RWPE2 (cell line): ENCODE measurements around the gene TUBAL3.

ENCODE experiments used
- ATAC-seq: fragments of 200-7000 bp; cut with Tn5 transposase; 3 replicates; pipeline ENCODE4 v1.9.1; 2021; ENCODE audit warnings: low read depth
- DNase-seq: peaks from one replicate; pipeline ENCODE4 v3.0.0-alpha.2; 2020; ENCODE audit warnings: low spot score
- H3K27ac ChIP-seq: fragments of 450-650 bp; 2 replicates; pipeline ENCODE4 v1.5.1; 2017; ENCODE audit warnings: mild to moderate bottlenecking; ENCODE audit not compliant: poor library complexity, severe bottlenecking
- H3K27me3 ChIP-seq: fragments of 250-450 bp; sonication (Bioruptor Pico); 2 replicates; pipeline ENCODE4 v1.5.1; 2021; ENCODE audit warnings: mild to moderate bottlenecking, moderate library complexity; ENCODE audit not compliant: insufficient read depth, poor library complexity, severe bottlenecking
- H3K36me3 ChIP-seq: fragments of 250-450 bp; sonication (Bioruptor Pico); 2 replicates; pipeline ENCODE4 v1.5.1; 2020; ENCODE audit warnings: low read depth, mild to moderate bottlenecking, moderate library complexity
- H3K4me1 ChIP-seq: fragments of 250-450 bp; sonication (Bioruptor Pico); 2 replicates; pipeline ENCODE4 v1.5.1; 2021; ENCODE audit warnings: mild to moderate bottlenecking, moderate library complexity; ENCODE audit not compliant: insufficient read depth, poor library complexity, severe bottlenecking
- H3K4me3 ChIP-seq: fragments of 250-450 bp; sonication (Bioruptor Pico); 2 replicates; pipeline ENCODE4 v1.5.1; 2021; ENCODE audit warnings: mild to moderate bottlenecking, moderate library complexity; ENCODE audit not compliant: severe bottlenecking
- H3K9me3 ChIP-seq: fragments of 250-450 bp; sonication (Bioruptor Pico); 2 replicates; pipeline ENCODE4 v1.5.1; 2021; ENCODE audit warnings: mild to moderate bottlenecking, moderate library complexity; ENCODE audit not compliant: severe bottlenecking
- TF ChIP-seq, protein P1 (sequence below): fragments of 450-650 bp; IDR thresholded peaks from one replicate; pipeline ENCODE4 v1.5.1; 2017; ENCODE audit warnings: mild to moderate bottlenecking, moderate library complexity; ENCODE audit not compliant: poor library complexity, severe bottlenecking

Gene TUBAL3

DNA sequence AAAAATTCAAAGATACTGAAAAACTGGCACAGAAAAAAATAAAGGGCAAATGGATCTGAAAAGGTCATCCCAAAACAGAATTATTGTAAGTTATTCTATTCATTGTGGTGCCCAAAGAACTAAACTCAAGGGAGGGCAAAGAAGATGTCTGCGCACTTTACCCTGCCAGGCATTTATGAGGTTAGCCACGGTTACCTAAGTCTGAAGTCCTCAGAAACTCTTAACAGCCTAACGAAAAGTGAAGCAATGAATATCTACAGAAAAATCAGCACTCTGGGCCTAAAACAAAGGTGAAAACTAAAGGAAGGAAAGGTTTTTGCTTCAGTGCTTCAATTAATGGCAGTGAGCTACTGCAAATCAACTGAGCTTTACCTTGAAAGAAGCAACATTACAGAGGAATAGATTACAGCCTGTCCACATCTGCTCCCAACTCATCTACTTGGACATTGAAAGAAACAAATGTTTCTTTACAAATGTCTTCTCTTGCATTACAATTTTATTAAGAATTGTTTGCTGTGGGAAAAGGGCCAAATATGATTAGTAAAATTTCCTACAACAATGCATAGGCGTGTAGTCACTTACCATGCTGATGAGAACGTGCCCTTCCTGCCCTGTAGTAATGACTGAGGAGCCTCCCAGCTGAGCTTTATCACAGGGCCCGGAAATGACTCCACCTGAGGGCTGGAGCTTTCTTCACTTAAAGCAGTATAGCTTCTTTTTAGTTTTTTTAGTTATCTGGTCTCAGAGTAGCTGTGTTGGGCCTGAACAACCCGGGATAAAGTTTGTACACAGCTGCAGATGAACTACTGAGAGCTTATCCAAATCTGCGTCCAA, at the start of gene TUBAL3:
Gene TUBAL3, minus strand, starts transcription at position 621 of the 834 bp plus-strand sequence. Its CDS starts 36 bp downstream, at position 585.
- Histone ChIP-seq H3K4me1 (peaks cover 8% of the 10 kb centered on the region), H3K4me3 (no peak within 1 kb of the TSS), H3K27me3 (no peaks in the 10 kb centered on the region), H3K36me3 (no peaks in the 10 kb centered on the region), H3K9me3 (peaks cover 8% of the 10 kb centered on the region), H3K27ac (peak within 1 kb of the TSS; percentile 19)
- TF ChIP-seq, protein P1, sequence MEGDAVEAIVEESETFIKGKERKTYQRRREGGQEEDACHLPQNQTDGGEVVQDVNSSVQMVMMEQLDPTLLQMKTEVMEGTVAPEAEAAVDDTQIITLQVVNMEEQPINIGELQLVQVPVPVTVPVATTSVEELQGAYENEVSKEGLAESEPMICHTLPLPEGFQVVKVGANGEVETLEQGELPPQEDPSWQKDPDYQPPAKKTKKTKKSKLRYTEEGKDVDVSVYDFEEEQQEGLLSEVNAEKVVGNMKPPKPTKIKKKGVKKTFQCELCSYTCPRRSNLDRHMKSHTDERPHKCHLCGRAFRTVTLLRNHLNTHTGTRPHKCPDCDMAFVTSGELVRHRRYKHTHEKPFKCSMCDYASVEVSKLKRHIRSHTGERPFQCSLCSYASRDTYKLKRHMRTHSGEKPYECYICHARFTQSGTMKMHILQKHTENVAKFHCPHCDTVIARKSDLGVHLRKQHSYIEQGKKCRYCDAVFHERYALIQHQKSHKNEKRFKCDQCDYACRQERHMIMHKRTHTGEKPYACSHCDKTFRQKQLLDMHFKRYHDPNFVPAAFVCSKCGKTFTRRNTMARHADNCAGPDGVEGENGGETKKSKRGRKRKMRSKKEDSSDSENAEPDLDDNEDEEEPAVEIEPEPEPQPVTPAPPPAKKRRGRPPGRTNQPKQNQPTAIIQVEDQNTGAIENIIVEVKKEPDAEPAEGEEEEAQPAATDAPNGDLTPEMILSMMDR = no peak
- ATAC-seq = peak; percentile 81
- DNase-seq = no peak

DNA sequence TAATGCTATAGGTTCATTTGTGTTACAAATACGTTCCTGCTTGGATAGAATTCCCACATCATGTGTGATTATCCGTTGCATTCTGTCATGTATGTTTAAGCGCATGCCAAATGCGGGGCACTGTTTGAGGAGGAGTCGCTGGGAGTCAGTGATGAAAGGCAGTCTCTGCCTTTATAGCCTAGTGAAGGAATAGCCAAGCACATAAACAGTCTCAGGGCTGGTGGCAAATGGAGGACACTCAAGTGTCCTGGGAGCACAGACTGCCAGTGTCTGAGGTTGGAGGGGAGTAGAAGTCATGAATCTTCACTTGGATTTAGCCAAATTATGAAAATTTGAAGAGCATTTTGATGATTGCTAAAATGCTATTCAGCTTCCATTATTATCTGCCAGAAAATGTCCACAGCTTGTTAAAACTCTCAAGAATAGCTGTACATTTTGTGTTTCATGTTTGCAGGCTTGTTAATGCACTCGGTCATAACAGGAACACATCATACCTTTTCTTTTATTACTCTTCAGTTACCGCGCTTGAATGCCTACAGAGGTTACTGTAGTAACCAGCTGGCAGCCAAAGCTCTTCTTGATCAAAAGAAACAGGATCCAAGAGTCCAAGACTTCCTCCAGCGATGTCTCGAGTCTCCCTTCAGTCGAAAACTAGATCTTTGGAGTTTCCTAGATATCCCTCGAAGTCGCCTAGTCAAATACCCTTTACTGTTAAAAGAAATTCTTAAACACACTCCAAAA, 49.3 kb upstream of the TUBAL3 start:
- peaks cover 14% of the 10 kb centered on the region for H3K4me1 ChIP-seq
- TF ChIP-seq, protein P1 = no peak
- H3K27me3 ChIP-seq = no peaks in the 10 kb centered on the region
- no peak overlapping the region for H3K4me3 ChIP-seq
- no peaks in the 10 kb centered on the region for H3K9me3 ChIP-seq
- peaks cover 99% of the 10 kb centered on the region for H3K36me3 ChIP-seq
- ATAC-seq = no peak
- H3K27ac ChIP-seq = no peak overlapping the region
- DNase-seq = no peak

DNA sequence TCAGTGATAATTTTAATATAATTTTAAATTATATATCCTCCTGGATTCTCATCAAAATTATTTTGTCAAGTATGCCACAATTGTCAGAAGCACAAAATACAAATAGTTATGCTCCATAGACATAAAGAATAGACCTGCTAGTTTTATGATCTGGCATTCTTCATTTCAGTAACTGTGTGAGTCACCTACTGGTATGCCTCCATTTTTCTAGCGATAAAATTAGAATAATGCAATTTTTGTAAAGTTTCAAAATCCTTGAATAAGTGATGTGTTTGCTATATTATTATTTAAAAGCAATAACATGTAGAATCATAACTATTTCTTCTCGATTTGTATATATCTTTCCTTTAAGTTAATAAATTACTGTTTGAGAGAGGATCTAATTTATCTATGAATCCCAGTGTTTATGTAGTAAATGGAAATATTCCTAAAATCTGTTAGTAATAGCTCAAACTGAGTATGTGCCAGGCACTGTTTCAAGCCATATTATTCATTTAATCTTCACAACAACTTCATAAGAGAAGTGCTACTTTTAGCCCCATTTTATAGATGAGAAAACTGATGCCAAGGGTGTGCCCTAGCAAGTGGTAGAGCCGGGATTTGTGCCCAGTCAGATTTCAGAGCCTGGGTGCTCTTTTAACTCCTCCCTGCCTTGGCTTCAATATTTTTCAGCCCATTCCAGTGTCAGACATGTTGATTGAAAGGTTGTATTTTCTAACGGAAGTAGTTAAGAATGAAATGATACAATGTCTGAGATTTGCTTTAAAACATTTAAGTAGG, 46.2 kb upstream of the TUBAL3 start:
- DNase-seq (no peak), ATAC-seq (no peak)
- Histone ChIP-seq H3K4me1 (peaks cover 24% of the 10 kb centered on the region), H3K27ac (peak overlapping the region; percentile 72), H3K9me3 (no peaks in the 10 kb centered on the region), H3K4me3 (no peak overlapping the region), H3K27me3 (no peaks in the 10 kb centered on the region), H3K36me3 (peaks cover 90% of the 10 kb centered on the region)
- TF ChIP-seq, protein P1 = no peak

DNA sequence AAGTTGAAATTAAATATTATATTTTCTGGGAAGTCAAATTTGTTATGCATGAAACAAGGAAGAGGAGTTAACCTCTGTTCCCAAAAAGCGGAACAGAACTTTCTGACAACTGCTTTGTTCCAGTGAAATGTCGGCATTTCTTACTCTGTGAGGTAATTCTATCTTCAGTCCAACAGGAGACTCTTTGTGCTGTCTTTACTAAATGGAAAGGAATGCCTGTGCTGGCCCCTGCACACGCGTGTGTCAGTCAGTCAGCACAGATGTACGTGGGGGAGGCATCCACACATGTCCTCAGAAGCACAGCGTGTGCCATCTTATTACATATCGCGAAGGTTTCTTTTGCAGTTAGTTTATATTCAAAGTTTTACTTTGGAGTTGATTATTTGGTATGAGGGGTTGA, 45.2 kb upstream of the TUBAL3 start:
- peaks cover 88% of the 10 kb centered on the region for H3K36me3 ChIP-seq
- H3K27ac ChIP-seq = peak overlapping the region; percentile 72
- ATAC-seq (peak; percentile 79), DNase-seq (no peak)
- no peaks in the 10 kb centered on the region for H3K27me3 ChIP-seq
- peak overlapping the region; percentile 53 for H3K4me3 ChIP-seq
- H3K4me1 ChIP-seq = peaks cover 30% of the 10 kb centered on the region
- TF ChIP-seq, protein P1 = peak; percentile 12
- H3K9me3 ChIP-seq = no peaks in the 10 kb centered on the region
